Smooth muscle cell (in vitro differentiated cells): ENCODE data around the gene MYEOV. TPM values are rescaled to one million over a fixed set of nuclear protein-coding genes. Genes with fewer than 3 reads are reported as not detected.

ENCODE experiments used
- DNase-seq: peaks from one replicate; lab custom pipeline; 2025; ENCODE audit not compliant: unreplicated experiment; lab: John Stamatoyannopoulos, UW
- H2AFZ ChIP-seq: fragments of 200-600 bp; sonication (generic); 2 replicates; pipeline ENCODE4 v1.6.0; 2016; ENCODE audit warnings: antibody characterized with exemption, low read depth, mild to moderate bottlenecking
- H3F3A ChIP-seq: fragments of 200-600 bp; sonication (generic); 2 replicates; pipeline ENCODE4 v1.6.0; 2017; ENCODE audit warnings: antibody characterized with exemption, low read depth
- H3K27ac ChIP-seq: fragments of 200-600 bp; sonication (generic); 2 replicates; pipeline ENCODE4 v1.5.1; 2016; ENCODE audit warnings: low read depth, mild to moderate bottlenecking
- H3K27me3 ChIP-seq: fragments of 200-600 bp; sonication (generic); 2 replicates; pipeline ENCODE4 v1.6.1; 2016; ENCODE audit warnings: low read depth, mild to moderate bottlenecking
- H3K36me3 ChIP-seq: fragments of 200-600 bp; sonication (generic); 2 replicates; pipeline ENCODE4 v1.5.1; 2016; ENCODE audit warnings: low read depth
- H3K4me1 ChIP-seq: fragments of 200-600 bp; sonication (generic); 2 replicates; pipeline ENCODE4 v1.5.1; 2016; ENCODE audit warnings: low read depth
- H3K4me2 ChIP-seq: fragments of 200-600 bp; sonication (generic); 2 replicates; pipeline ENCODE4 v1.6.0; 2016; ENCODE audit warnings: mild to moderate bottlenecking
- H3K4me3 ChIP-seq: fragments of 200-600 bp; sonication (generic); 2 replicates; pipeline ENCODE4 v1.5.1; 2016; ENCODE audit warnings: mild to moderate bottlenecking
- H3K79me2 ChIP-seq: fragments of 200-600 bp; sonication (generic); 2 replicates; pipeline ENCODE4 v1.6.0; 2016; ENCODE audit warnings: low read depth, mild to moderate bottlenecking
- H3K9ac ChIP-seq: fragments of 200-600 bp; sonication (generic); 2 replicates; pipeline ENCODE4 v1.6.0; 2016; ENCODE audit warnings: low read depth
- H3K9me3 ChIP-seq: fragments of 200-600 bp; sonication (generic); replicated peaks from 2 replicates; pipeline ENCODE4 v1.5.1; 2016; ENCODE audit warnings: low read depth
- H4K20me1 ChIP-seq: fragments of 200-600 bp; sonication (generic); 2 replicates; pipeline ENCODE4 v1.6.0; 2016; ENCODE audit warnings: low read depth
- WGBS: methylation state at CpG from one replicate; pipeline ENCODE4 v1.1.7; 2016; ENCODE audit warnings: low lambda C conversion rate; 5-methylcytosine and 5-hydroxymethylcytosine counted together
- polyA plus RNA-seq: library from polyadenylated mRNA; unstranded; fragments of >200 nt; fragmentation: Nextera tagmentation; extraction: Ambion mirVana; gene quantifications from 2 replicates; pipeline ENCODE4 v1.2.1, GENCODE V29; 2016
- total RNA-seq: library from RNA; depleted of rRNA; stranded (reverse); fragments of >200 nt; gene quantifications from 2 replicates; pipeline ENCODE4 v1.2.3, GENCODE V29; 2014
- TF ChIP-seq, protein P1 (sequence below): fragments of 200-600 bp; sonication (generic); IDR thresholded peaks from 2 replicates; pipeline ENCODE4 v1.5.1; 2017; ENCODE audit warnings: borderline replicate concordance, mild to moderate bottlenecking, antibody characterized with exemption; ENCODE audit not compliant: insufficient read depth, poor library complexity, severe bottlenecking

The MYEOV gene
- total and polyA plus RNA-seq, 2 experiments from 2014 or later: 1.1 TPM; not detected in 1

DNA sequence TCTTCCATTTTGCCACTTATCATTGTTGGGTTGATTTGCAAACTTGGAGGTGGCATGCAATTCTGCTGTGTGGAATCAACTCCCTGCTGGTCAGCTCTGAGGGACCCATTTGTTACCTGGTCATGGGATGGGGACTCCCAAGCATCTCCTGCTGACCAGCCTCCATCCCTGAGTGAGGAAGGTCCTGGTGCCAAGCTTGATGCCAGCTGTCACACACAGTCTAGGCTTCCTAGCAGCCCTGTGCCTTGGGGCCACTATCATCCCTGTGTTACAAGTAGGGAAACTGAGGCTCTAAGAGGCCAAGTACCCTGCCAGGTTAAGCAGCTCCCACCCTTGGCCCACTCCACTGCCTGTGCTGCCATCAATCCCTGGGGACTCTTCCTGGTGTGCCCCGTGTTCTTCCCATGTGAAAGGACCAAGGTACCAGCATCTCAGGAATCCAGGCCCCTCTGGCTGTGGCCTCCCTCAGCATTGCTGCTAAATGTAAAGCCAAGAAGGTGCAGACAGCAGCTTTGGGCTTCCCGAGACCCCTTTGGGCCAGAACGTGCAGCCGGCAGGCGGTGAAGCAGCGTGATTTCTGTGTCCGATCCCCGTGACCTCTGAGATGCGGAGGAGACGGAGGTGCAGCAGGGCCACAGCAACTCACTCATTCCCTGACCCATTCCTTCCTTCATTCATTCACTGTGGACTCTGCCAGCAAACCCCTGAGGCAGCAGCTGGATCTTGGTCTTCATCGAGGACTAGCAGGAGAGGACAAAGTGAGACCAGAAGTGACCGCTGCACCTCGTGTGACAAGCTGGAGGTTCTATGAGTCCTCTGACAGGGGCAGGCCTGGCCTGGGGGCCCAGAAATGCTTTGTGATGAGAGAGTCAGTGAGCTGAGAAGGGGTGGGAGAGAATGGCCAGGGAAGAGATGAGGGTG lies 49.7 kb downstream of the MYEOV start:
- Histone ChIP-seq H3K9ac (no peak overlapping the region), H3K27me3 (no peaks in the 10 kb centered on the region), H3K9me3 (no peaks in the 10 kb centered on the region), H3K79me2 (no peaks in the 10 kb centered on the region), H3F3A (no peaks in the 10 kb centered on the region), H3K4me1 (no peaks in the 10 kb centered on the region), H3K4me3 (no peak overlapping the region), H2AFZ (no peak overlapping the region), H4K20me1 (no peaks in the 10 kb centered on the region), H3K4me2 (no peak overlapping the region), H3K36me3 (no peaks in the 10 kb centered on the region), H3K27ac (no peak overlapping the region)
- WGBS: 96% methylated on average over 13 of the region's 13 CpGs
- TF ChIP-seq, protein P1, sequence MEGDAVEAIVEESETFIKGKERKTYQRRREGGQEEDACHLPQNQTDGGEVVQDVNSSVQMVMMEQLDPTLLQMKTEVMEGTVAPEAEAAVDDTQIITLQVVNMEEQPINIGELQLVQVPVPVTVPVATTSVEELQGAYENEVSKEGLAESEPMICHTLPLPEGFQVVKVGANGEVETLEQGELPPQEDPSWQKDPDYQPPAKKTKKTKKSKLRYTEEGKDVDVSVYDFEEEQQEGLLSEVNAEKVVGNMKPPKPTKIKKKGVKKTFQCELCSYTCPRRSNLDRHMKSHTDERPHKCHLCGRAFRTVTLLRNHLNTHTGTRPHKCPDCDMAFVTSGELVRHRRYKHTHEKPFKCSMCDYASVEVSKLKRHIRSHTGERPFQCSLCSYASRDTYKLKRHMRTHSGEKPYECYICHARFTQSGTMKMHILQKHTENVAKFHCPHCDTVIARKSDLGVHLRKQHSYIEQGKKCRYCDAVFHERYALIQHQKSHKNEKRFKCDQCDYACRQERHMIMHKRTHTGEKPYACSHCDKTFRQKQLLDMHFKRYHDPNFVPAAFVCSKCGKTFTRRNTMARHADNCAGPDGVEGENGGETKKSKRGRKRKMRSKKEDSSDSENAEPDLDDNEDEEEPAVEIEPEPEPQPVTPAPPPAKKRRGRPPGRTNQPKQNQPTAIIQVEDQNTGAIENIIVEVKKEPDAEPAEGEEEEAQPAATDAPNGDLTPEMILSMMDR: no peak
- no peak for DNase-seq

DNA sequence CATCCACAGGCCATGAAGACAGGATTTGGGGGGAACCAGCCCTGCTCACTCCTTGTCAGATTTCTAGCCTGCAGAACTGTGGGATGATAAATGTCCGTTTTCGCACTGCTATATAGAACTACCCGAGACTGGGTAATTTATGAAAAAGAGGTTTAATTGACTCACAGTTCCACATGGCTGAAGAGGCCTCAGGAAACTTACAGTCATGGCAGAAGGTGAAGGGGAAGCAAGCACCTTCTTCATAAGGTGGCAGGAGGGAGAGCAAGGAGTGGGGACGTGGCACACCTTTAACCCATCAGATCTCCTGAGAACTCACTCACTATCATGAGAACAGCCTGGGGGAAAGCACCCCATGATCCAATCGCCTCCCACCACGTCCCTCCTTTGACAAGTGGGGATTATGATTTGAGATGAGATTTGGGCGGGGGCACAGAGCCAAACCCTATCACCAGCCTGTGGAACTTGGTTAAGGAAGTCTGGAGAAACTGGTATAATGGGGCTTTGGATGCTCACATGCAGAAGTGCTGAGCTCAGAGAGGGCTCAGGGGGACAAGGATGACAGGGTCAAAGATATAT lies 50.7 kb downstream of the MYEOV start:
- no peaks in the 10 kb centered on the region for H4K20me1 ChIP-seq
- H2AFZ ChIP-seq: no peak overlapping the region
- H3K27me3 ChIP-seq: no peaks in the 10 kb centered on the region
- no peaks in the 10 kb centered on the region for H3F3A ChIP-seq
- H3K36me3 ChIP-seq: no peaks in the 10 kb centered on the region
- no peaks in the 10 kb centered on the region for H3K4me1 ChIP-seq
- no peak overlapping the region for H3K9ac ChIP-seq
- no peaks in the 10 kb centered on the region for H3K9me3 ChIP-seq
- no peaks in the 10 kb centered on the region for H3K79me2 ChIP-seq
- no peak overlapping the region for H3K27ac ChIP-seq
- no peak for DNase-seq
- no peak overlapping the region for H3K4me3 ChIP-seq
- 94% methylated on average over 7 of the region's 7 CpGs for WGBS
- TF ChIP-seq, protein P1: no peak
- H3K4me2 ChIP-seq: no peak overlapping the region

Other genes starting within 250 kb of the MYEOV start
- gene TPCN2, start 245.2 kb upstream of the MYEOV start, total RNA-seq: 5.9 and 7.4 TPM in 2 replicates
- 10.5 and 13.6 TPM in 2 replicates for gene TPCN2, start 245.2 kb upstream of the MYEOV start, polyA plus RNA-seq
- gene SMIM38, start 138.2 kb upstream of the MYEOV start, total RNA-seq: 0.27 and 0.31 TPM in 2 replicates
- 0.79 TPM in 1 of 2 replicates, not detected in the other for gene SMIM38, start 138.2 kb upstream of the MYEOV start, polyA plus RNA-seq
- gene LINC01488, start 187.5 kb downstream of the MYEOV start, total RNA-seq: not detected in 2 replicates
- not detected in 2 replicates for gene LINC01488, start 187.5 kb downstream of the MYEOV start, polyA plus RNA-seq